Esophagus squamous epithelium (tissue), 4 donors: Measurements from ENCODE around the gene CCND1.

Experiments used
- POLR2A ChIP-seq, 4 donors: fragments of 450-650 bp; IDR thresholded peaks; one replicate each; pipeline ENCODE4 v1.6.1; 2017; ENCODE audit warnings: antibody characterized with exemption in 4 of 4, mild to moderate bottlenecking in 4 of 4, moderate library complexity in 3 of 4
- TF ChIP-seq, protein P1 (sequence below), 6 experiments: fragments of 450-650 bp in 4 of 6; fragments of 200-600 bp in 2 of 6; sonication (generic) in 2 of 6; IDR thresholded peaks; one replicate each; pipeline ENCODE4 v1.5.1; 2016 to 2019; ENCODE audit warnings: antibody characterized with exemption in 6 of 6, mild to moderate bottlenecking in 4 of 6, moderate library complexity in 4 of 6

DNA sequence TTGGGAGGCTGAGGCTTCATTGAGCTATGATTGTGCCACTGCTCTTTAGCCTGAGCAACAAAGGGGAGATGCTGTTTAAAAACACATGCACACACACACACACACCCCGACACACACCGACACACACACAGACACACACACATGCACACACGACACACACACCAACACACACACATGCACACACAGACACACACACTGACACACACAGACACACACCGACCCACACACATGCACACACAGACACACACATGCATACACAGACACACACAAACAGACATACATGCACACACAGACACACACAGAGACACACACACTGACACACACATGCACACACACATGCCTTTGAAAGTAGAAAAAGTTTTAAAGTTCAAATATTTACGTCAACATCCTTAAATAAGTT is 39.7 kb downstream of the CCND1 start:
- TF ChIP-seq POLR2A (IDR thresholded peaks at IDR 0.05), result no peak
- TF ChIP-seq, protein P1, sequence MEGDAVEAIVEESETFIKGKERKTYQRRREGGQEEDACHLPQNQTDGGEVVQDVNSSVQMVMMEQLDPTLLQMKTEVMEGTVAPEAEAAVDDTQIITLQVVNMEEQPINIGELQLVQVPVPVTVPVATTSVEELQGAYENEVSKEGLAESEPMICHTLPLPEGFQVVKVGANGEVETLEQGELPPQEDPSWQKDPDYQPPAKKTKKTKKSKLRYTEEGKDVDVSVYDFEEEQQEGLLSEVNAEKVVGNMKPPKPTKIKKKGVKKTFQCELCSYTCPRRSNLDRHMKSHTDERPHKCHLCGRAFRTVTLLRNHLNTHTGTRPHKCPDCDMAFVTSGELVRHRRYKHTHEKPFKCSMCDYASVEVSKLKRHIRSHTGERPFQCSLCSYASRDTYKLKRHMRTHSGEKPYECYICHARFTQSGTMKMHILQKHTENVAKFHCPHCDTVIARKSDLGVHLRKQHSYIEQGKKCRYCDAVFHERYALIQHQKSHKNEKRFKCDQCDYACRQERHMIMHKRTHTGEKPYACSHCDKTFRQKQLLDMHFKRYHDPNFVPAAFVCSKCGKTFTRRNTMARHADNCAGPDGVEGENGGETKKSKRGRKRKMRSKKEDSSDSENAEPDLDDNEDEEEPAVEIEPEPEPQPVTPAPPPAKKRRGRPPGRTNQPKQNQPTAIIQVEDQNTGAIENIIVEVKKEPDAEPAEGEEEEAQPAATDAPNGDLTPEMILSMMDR (IDR thresholded peaks at IDR 0.05), result no peak
